Omental fat pad (tissue), 4 donors: ENCODE data around the gene ZMIZ1. TPM values are rescaled to one million over a fixed set of nuclear protein-coding genes. Genes with fewer than 3 reads are reported as not detected.
"Not testable (repeated sequence)": the region's sequence is repeated elsewhere in the genome, so short reads cannot be mapped to it uniquely, and the experiment has no call there.

ENCODE experiments used
- ATAC-seq: fragments of 150-250 bp; one replicate; pipeline ENCODE4 v1.9.1; 2016; ENCODE audit warnings: mild to moderate bottlenecking, moderate library complexity; ENCODE audit not compliant: low FRiP score
- DNase-seq: peaks from one replicate; pipeline ENCODE4 v3.0.0-alpha.2; 2019; ENCODE audit warnings: low spot score
- total RNA-seq, 4 donors: library from RNA; depleted of rRNA; stranded (reverse); fragments of >200 nt; gene quantifications; one replicate each; pipeline ENCODE4 v1.1.0, GENCODE V29; 2016
- TF ChIP-seq, protein P1 (sequence below), 3 donors: fragments of 450-650 bp; IDR thresholded peaks; one replicate each; pipeline ENCODE4 v1.5.1; 2016 to 2017; ENCODE audit warnings: antibody characterized with exemption in 3 of 3, mild to moderate bottlenecking in 3 of 3, moderate library complexity in 2 of 3

ZMIZ1 gene
- total RNA-seq, 4 donors from 2014 or later: 24.2 to 64.8 (median 43.1) TPM

DNA sequence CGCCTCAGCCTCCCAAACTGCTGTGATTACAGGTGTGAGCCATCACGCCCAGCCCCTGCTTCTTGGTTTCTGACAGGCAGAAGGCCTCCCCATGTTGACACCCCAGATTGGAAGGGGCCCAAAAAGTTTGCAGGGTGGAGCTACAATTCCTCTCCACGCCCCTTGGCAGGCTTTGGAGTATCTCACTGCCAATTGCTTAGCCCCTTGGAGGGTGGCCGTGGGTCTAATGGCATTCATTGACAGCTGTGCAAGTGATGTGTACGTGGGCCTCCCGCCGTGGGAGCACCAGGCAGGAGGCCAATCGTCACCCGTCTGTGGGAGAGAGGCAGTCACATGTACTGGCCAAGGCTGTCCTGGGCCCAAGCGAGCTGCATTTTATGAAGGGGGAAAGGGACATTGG lies 204.8 kb downstream of the ZMIZ1 start:
- ATAC-seq (no peak), DNase-seq (no peak)

DNA sequence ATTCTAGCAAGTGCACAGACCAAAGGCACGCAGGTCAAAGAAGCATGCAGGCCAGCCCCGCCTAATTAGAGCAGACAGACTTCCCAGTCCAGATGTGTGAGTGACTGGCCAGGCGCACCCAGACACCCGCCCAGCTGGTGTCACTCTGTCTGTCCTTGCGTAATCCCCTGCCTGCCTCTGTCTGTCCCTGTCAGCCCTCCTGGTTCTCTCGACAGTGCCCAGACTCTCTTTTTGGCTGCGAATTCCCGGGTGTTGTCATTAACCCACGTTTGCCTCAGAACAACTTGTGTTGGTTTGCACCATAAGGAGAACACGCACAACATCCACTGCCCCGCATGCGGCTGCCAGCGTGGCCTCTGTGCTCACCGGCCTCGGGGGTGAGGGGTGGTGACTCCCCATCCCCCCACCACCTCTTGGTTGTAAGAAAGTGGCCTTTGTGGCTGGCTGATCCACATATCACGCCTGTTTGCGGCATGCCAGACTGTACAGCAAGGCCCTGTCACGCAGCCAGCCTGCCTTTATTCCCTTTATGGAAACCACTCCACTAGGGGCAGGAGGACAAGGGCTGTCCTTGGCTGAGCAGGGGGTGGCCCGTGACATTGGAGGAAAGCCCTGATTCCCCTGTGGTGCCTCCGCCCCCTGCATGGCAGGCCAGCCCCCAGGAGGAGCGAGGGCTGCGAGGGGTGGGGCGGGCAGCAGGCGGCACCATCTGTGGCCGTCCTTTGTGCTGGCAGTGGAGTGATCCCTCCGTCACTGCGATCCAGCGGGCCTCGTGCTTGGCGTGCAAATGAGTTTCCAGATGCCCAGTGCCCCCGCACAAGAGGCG lies 205.7 kb downstream of the ZMIZ1 start:
- DNase-seq: no peak
- peak; percentile 48 for ATAC-seq
- TF ChIP-seq, protein P1, sequence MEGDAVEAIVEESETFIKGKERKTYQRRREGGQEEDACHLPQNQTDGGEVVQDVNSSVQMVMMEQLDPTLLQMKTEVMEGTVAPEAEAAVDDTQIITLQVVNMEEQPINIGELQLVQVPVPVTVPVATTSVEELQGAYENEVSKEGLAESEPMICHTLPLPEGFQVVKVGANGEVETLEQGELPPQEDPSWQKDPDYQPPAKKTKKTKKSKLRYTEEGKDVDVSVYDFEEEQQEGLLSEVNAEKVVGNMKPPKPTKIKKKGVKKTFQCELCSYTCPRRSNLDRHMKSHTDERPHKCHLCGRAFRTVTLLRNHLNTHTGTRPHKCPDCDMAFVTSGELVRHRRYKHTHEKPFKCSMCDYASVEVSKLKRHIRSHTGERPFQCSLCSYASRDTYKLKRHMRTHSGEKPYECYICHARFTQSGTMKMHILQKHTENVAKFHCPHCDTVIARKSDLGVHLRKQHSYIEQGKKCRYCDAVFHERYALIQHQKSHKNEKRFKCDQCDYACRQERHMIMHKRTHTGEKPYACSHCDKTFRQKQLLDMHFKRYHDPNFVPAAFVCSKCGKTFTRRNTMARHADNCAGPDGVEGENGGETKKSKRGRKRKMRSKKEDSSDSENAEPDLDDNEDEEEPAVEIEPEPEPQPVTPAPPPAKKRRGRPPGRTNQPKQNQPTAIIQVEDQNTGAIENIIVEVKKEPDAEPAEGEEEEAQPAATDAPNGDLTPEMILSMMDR (IDR thresholded peaks at IDR 0.05): no peak

More for the DNA sequence above, 204.8 kb downstream of the ZMIZ1 start:
- TF ChIP-seq, protein P1 (IDR thresholded peaks at IDR 0.05): no peak

DNA sequence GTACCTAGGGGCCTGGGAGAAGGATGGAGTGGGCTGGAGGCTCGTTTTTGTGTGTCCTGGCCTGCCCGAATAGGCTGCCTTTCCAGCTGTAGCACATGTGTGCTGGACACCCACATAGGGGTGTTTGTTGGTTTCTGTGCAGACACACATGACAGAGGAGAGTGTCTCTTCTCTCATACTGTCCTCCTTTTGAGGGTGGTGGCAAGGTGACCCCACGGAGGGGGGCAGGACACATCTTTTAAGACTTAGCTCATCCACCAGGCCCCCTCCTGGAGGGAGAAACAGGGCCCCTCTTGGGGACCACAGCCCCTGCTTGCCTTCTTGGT lies 206.3 kb downstream of the ZMIZ1 start:
- ATAC-seq (no peak), DNase-seq (no peak)
- TF ChIP-seq, protein P1 (IDR thresholded peaks at IDR 0.05): no peak

DNA sequence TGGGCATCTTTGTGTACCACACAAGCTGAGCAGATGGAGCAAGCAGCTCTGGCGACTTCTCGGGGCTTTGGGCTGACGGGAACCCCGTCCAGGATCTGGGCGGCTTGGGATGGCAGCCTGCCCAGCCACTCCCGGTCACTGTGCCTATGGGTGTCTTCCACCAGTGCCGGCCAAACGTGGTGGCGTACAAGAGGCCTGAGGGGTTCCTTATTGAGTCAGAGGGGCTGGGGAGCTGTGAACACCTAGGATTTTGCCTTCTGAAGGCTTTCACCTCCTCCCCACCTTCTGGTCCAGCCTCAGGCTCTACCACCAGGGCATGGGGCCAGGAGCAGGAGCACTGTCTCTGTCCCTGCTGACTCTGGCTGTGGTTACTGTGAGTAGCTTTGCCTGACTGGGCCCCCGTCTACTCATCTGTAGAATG lies 206.7 kb downstream of the ZMIZ1 start:
- DNase-seq (no peak), ATAC-seq (no peak)
- TF ChIP-seq, protein P1 (IDR thresholded peaks at IDR 0.05): no peak

DNA sequence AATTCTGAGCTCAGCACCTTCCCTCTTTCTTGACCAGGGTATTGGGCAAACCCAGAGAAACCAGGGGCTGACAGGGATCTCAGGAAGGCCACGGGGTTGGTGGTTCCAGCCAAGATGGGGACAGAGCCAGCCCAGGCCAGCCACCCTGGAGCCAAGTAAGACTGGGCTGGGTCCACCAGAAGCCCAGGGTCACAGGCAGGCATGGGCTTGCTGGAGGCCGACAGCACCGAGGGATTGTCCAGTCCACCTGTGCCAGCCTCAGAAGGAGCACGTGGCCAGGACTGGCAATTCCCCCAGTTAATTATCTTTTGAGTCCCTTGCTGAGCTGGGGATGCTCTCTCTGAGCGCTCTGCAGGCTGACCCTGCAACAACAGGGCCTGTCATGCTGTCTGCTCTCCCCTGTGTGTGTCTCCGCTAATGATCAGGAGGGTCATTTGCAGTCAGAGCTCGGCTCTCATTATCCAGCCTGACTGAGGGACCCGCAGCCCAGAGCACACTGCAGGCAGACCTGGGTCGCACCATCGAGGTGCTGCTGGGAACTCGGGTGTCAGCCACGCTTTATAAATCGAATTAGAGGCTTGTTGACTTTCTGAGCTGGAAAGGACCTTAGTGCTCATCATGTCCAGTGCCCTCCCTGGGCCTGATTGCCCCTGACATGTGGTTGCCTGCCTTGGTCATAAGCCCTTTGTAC lies 209.0 kb downstream of the ZMIZ1 start:
- no peak for ATAC-seq
- TF ChIP-seq, protein P1 (IDR thresholded peaks at IDR 0.05): no peak
- no peak for DNase-seq

DNA sequence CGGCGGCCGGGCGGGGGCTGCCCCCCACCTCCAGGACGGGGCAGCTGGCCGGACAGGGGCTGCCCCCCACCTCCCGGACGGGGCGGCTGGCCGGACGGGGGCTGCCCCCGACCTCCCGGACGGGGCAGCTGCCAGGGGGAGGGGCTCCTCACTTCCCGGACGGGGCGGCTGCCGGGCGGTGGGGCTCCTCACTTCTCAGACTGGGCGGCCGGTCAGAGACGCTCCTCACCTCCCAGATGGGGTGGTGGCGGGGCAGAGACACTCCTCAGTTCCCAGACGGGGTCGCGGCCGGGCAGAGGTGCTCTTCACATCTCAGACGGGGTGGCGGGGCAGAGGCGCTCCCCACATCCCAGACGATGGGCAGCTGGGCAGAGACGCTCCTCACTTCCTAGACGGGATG lies 210.3 kb downstream of the ZMIZ1 start:
- DNase-seq, ATAC-seq: not testable (repeated sequence)

DNA sequence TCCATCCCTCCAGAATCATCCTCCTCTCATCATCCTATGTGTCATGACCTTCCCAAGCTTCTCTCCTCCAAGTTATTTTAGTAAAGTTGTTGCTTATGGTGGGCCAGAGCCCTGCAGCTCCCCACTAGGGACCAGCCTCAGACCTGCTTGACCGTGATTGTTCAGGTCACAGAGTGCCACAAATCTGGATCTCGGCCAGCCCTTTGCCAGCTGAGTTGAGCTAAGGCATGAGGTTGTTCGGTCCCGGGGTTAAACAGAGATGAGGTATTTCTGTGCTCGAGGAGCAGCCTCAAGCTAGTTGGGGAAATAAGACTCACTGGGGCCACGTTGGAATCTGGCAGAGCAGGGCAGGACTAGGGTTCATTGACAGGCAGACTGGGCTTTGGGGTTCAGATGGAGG lies 212.2 kb downstream of the ZMIZ1 start:
- no peak for DNase-seq
- no peak for ATAC-seq

More for the DNA sequence above, 212.2 kb downstream of the ZMIZ1 start:
- TF ChIP-seq, protein P1 (IDR thresholded peaks at IDR 0.05): no peak
